Neuronal stem cell (in vitro differentiated cells): ENCODE data around the gene CMSS1.

Source experiments
- DNase-seq: peaks from one replicate; pipeline ENCODE4 v3.0.0-alpha.2; 2013; ENCODE audit warnings: low spot score
- H2AFZ ChIP-seq: one replicate; pipeline ENCODE4 v1.6.1; 2013; ENCODE audit warnings: mild to moderate bottlenecking, low read length, inconsistent platforms
- H2AK5ac ChIP-seq: 2 replicates; pipeline ENCODE4 v1.6.1; 2013; ENCODE audit warnings: low read depth, mild to moderate bottlenecking, inconsistent platforms, low read length, moderate library complexity, mixed read lengths
- H2BK120ac ChIP-seq: 2 replicates; pipeline ENCODE4 v1.6.1; 2013; ENCODE audit warnings: low read depth, mild to moderate bottlenecking, inconsistent platforms, low read length, moderate library complexity, mixed read lengths
- H2BK12ac ChIP-seq: one replicate; pipeline ENCODE4 v1.6.1; 2013; ENCODE audit warnings: low read length, inconsistent platforms
- H2BK15ac ChIP-seq: 2 replicates; pipeline ENCODE4 v1.6.1; 2013; ENCODE audit warnings: mild to moderate bottlenecking, low read length, inconsistent platforms, mixed read lengths
- H2BK5ac ChIP-seq: one replicate; pipeline ENCODE4 v1.6.1; 2013; ENCODE audit warnings: inconsistent platforms, mild to moderate bottlenecking, low read length, moderate library complexity
- H3K14ac ChIP-seq: one replicate; pipeline ENCODE4 v1.6.1; 2013; ENCODE audit warnings: low read length, inconsistent platforms
- H3K18ac ChIP-seq: 2 replicates; pipeline ENCODE4 v1.6.1; 2013; ENCODE audit warnings: low read length, inconsistent platforms
- H3K23ac ChIP-seq: 2 replicates; pipeline ENCODE4 v1.6.1; 2013; ENCODE audit warnings: low read depth, mild to moderate bottlenecking, mixed read lengths, low read length, inconsistent platforms; ENCODE audit not compliant: poor library complexity
- H3K27ac ChIP-seq: replicated peaks from 3 replicates; pipeline ENCODE4 v1.5.1; 2013; ENCODE audit warnings: low read length, inconsistent platforms
- H3K27me3 ChIP-seq, 3 experiments: 2 replicates each; pipeline ENCODE4 v1.6.1; 2013; ENCODE audit warnings: low read length in 3 of 3, mild to moderate bottlenecking in 2 of 3, inconsistent platforms in 1 of 3, low read depth in 1 of 3, mixed read lengths in 1 of 3, moderate library complexity in 1 of 3; ENCODE audit not compliant: control insufficient read depth in 3 of 3, insufficient read depth in 3 of 3
- H3K36me3 ChIP-seq, 2 donors: replicated peaks in 1 of 2; 2 replicates each; pipeline ENCODE4 v1.6.1; 2013; ENCODE audit warnings: low read length in 2 of 2; ENCODE audit not compliant: control insufficient read depth in 2 of 2, insufficient read depth in 2 of 2
- H3K4ac ChIP-seq: 2 replicates; pipeline ENCODE4 v1.6.1; 2013; ENCODE audit warnings: inconsistent platforms, mild to moderate bottlenecking, low read length, moderate library complexity
- H3K4me1 ChIP-seq, 2 donors: 1 replicate in 1 of 2; 2 replicates in 1 of 2; pipeline ENCODE4 v1.6.1; 2013; ENCODE audit warnings: low read length in 2 of 2, low read depth in 1 of 2; ENCODE audit not compliant: control insufficient read depth in 2 of 2, insufficient read depth in 1 of 2
- H3K4me2 ChIP-seq: one replicate; pipeline ENCODE4 v1.6.1; 2013; ENCODE audit warnings: mild to moderate bottlenecking, low read length, inconsistent platforms; ENCODE audit not compliant: insufficient read depth, poor library complexity, severe bottlenecking
- H3K4me3 ChIP-seq, 2 donors: 2 replicates each; pipeline ENCODE4 v1.5.1; 2013; ENCODE audit warnings: low read length in 2 of 2, mild to moderate bottlenecking in 2 of 2, inconsistent platforms in 1 of 2, moderate library complexity in 1 of 2
- H3K79me1 ChIP-seq: one replicate; pipeline ENCODE4 v1.6.1; 2013; ENCODE audit warnings: low read depth, mild to moderate bottlenecking, inconsistent platforms, low read length, moderate library complexity
- H3K9ac ChIP-seq: one replicate; pipeline ENCODE4 v1.6.1; 2013; ENCODE audit warnings: mild to moderate bottlenecking, low read depth, low read length, inconsistent platforms; ENCODE audit not compliant: poor library complexity
- H3K9me3 ChIP-seq, 2 donors: replicated peaks in 1 of 2; 2 replicates each; pipeline versions ENCODE3 to v1.6.1; 2013; ENCODE audit warnings: low read length in 2 of 2, mild to moderate bottlenecking in 2 of 2, inconsistent platforms in 1 of 2, low read depth in 1 of 2, mixed read lengths in 1 of 2, moderate library complexity in 1 of 2; ENCODE audit not compliant: control insufficient read depth in 2 of 2, insufficient read depth in 1 of 2
- H4K8ac ChIP-seq: one replicate; pipeline ENCODE4 v1.6.1; 2013; ENCODE audit warnings: low read depth, mild to moderate bottlenecking, inconsistent platforms, low read length, moderate library complexity
- H4K91ac ChIP-seq: one replicate; pipeline ENCODE4 v1.6.1; 2013; ENCODE audit warnings: low read length, low read depth, mild to moderate bottlenecking, inconsistent platforms; ENCODE audit not compliant: poor library complexity
- WGBS, 2 donors: extraction: QIAGEN DNeasy Blood & Tissue Kit; methylation state at CpG; one replicate each; pipeline ENCODE4 v1.1.7; 2013; ENCODE audit warnings: missing lambda C conversion rate in 2 of 2, mixed read lengths in 1 of 2; ENCODE audit not compliant: insufficient read length in 2 of 2, insufficient replicate concordance in 1 of 2; ENCODE audit errors: extremely low coverage in 2 of 2; 5-methylcytosine and 5-hydroxymethylcytosine counted together

CMSS1 gene

DNA sequence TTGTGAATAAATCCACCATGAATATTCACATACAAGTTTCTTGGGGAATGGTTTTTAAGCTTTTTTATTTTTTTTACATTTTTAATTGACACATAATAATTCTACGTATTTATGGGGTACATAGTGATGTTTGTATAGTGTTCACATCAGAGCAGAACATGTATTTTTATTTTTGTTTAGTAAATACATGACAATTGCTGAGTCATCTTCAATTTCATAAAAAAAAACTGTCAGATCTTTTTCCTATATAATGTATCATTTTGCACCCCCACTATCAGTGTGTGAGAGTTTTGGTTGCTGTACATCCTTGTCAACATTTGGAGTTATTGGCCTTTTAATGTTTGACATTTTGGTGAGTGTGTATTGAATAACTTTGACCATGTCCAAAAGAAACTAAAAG lies 336.5 kb downstream of the CMSS1 start:
- Histone ChIP-seq H3K27me3 (no peaks in the 10 kb centered on the region), H3K79me1 (no peaks in the 10 kb centered on the region), H3K4ac (no peak overlapping the region), H3K9ac (no peak overlapping the region), H3K18ac (no peak overlapping the region), H3K4me2 (no peak overlapping the region), H2BK120ac (no peak overlapping the region), H2BK5ac (no peak overlapping the region), H3K23ac (no peak overlapping the region), H2AK5ac (no peak overlapping the region), H3K27ac (no peak overlapping the region), H2AFZ (no peak overlapping the region), H2BK12ac (no peak overlapping the region), H3K9me3 (peaks cover 3 to 11% of the 10 kb centered on the region in 2 donors), H4K91ac (no peak overlapping the region), H3K36me3 (peaks cover 0 to 5% of the 10 kb centered on the region in 2 donors), H3K4me3 (no peak overlapping the region), H3K14ac (no peak overlapping the region), H2BK15ac (no peak overlapping the region), H3K4me1 (no peaks in the 10 kb centered on the region), H4K8ac (no peak overlapping the region)
- no CpG with 5 or more reads among the region's 1 CpG for WGBS, 2 donors
- DNase-seq, result no peak

DNA sequence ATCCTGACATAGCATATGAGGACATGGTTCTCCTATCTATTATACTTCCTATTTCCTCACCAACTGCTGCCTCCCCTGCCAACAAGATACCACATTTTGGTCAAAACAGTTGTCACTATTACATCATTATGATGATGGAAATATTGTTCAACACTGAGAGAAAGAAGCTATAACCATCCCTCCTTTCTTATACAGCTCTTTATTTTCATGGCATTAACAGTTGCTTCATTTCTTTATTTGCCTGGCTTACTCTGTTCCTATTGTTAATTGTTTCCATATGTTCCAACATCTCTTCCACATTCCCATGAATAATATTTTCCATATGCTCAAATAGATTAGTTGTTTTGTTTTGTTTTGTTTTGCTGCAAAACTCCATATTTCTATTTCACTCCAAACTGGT lies 337.5 kb downstream of the CMSS1 start:
- Histone ChIP-seq H2BK12ac (no peak overlapping the region), H2BK5ac (no peak overlapping the region), H3K4ac (no peak overlapping the region), H3K23ac (no peak overlapping the region), H3K9ac (no peak overlapping the region), H3K79me1 (no peaks in the 10 kb centered on the region), H2BK120ac (no peak overlapping the region), H3K27me3 (no peaks in the 10 kb centered on the region), H3K4me1 (no peaks in the 10 kb centered on the region), H3K4me2 (no peak overlapping the region), H3K18ac (no peak overlapping the region), H3K27ac (no peak overlapping the region), H4K91ac (no peak overlapping the region), H3K4me3 (no peak overlapping the region), H3K36me3 (peaks cover 0 to 5% of the 10 kb centered on the region in 2 donors), H4K8ac (no peak overlapping the region), H2BK15ac (no peak overlapping the region), H3K14ac (no peak overlapping the region), H3K9me3 (peaks cover 3 to 11% of the 10 kb centered on the region in 2 donors), H2AK5ac (no peak overlapping the region), H2AFZ (no peak overlapping the region)
- no peak for DNase-seq

DNA sequence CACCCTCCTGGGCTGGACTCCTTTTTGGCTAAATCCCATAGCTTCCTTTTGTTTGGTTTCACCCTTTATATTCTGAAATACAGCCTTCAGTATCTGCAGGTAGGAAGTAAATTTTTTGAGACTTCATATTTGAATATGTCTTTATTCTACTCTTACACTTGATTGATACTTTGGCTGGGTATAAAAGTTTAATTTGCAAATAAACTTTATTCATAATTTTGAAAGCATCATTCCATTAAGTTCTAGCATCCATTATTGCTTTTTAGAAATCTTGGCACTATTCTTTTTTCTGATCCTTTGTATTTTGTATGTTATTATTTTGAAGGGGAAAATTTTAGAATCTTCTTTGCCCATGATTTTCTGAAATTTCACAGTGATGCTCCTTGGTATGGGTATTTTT lies 337.9 kb downstream of the CMSS1 start:
- Histone ChIP-seq H2AK5ac (no peak overlapping the region), H3K18ac (no peak overlapping the region), H4K91ac (no peak overlapping the region), H3K4ac (no peak overlapping the region), H3K14ac (no peak overlapping the region), H4K8ac (no peak overlapping the region), H3K4me3 (no peak overlapping the region), H3K9ac (no peak overlapping the region), H3K36me3 (peaks cover 0 to 5% of the 10 kb centered on the region in 2 donors), H3K9me3 (peaks cover 3 to 11% of the 10 kb centered on the region in 2 donors), H2BK5ac (no peak overlapping the region), H3K79me1 (no peaks in the 10 kb centered on the region), H2BK15ac (no peak overlapping the region), H2BK12ac (no peak overlapping the region), H3K4me2 (no peak overlapping the region), H2AFZ (no peak overlapping the region), H3K23ac (no peak overlapping the region), H3K27me3 (no peaks in the 10 kb centered on the region), H3K4me1 (no peaks in the 10 kb centered on the region), H2BK120ac (no peak overlapping the region), H3K27ac (no peak overlapping the region)
- no peak for DNase-seq

DNA sequence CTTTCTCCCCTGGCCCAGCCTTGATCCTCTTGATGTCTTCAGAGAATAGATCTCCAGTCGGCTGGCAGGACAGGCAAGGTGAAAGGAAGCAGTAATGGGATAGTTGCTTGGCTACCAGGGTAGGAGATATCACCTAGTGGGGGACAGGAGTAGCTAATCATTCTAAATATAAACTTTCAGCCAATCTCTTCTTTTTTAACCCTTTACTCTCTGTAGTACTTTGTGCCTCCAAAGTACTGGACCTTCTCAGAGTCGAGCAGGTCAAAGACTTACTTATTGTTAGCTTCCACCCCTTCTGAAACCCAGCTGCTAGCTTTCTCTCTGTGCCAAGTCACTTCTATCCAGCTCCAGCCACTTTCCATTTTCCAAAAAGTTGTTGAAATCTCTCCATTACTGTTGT lies 340.0 kb downstream of the CMSS1 start:
- H2AFZ ChIP-seq, result no peak overlapping the region
- H3K36me3 ChIP-seq, result peaks cover 0 to 3% of the 10 kb centered on the region in 2 donors

More for the DNA sequence above, 340.0 kb downstream of the CMSS1 start:
- no peak overlapping the region for H3K27ac ChIP-seq
- H3K27me3 ChIP-seq, result no peaks in the 10 kb centered on the region
- no peak overlapping the region for H2AK5ac ChIP-seq
- no CpG with 5 or more reads among the region's 2 CpGs for WGBS, 2 donors
- H2BK12ac ChIP-seq, result no peak overlapping the region
- H4K8ac ChIP-seq, result no peak overlapping the region
- H3K79me1 ChIP-seq, result no peaks in the 10 kb centered on the region
- H2BK15ac ChIP-seq, result no peak overlapping the region
- H3K9ac ChIP-seq, result no peak overlapping the region
- no peak overlapping the region for H2BK120ac ChIP-seq
- H4K91ac ChIP-seq, result no peak overlapping the region
- no peak overlapping the region for H2BK5ac ChIP-seq
- no peak overlapping the region for H3K4me2 ChIP-seq
- H3K4me3 ChIP-seq, result no peak overlapping the region
- H3K14ac ChIP-seq, result no peak overlapping the region
- no peaks in the 10 kb centered on the region for H3K4me1 ChIP-seq
- peaks cover 3 to 11% of the 10 kb centered on the region in 2 donors for H3K9me3 ChIP-seq
- no peak overlapping the region for H3K23ac ChIP-seq
- no peak overlapping the region for H3K18ac ChIP-seq
- DNase-seq, result no peak
- H3K4ac ChIP-seq, result no peak overlapping the region
